ENCODE data around the gene NT5C1A. TPM values are rescaled to one million over a fixed set of nuclear protein-coding genes. Genes with fewer than 3 reads are reported as not detected.

NT5C1A gene
- total and polyA plus RNA-seq, 12 donors, result 0.17 to 7.8 (median 0.97) TPM; not detected in 1

DNA sequence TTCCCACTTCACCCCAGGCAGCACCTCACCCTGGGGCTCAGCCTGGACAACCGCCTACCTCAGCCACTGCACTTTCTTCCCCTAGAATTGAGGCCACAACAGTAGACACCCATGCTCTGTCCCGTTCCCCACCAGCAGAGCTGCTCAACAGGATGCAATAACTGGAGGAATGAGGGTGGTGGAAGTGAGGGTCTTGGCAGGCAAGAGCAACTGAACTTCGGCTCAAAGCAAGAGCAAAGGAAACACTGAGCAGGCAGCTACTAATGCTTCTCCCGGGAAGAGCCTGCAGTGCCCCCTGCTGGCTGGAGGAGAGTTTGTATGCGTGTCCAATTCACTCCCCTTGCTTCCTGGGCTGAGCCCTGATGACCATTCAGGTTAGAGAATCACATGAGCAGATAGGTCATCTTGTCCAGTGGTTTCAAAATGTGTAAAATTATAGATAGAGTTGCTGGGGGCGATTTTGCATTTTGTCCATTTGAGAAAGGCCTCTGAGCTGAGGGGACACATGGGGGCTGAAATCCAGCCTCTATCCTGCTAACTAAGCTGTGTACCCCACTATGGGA lies 13.9 kb downstream of the NT5C1A start:
- WGBS, 4 donors, result 19 to 30% (median 27%) methylated on average over 5 to 6 of the region's 6 CpGs
- no peak overlapping the region for H3K4me3 ChIP-seq
- H3K36me3 ChIP-seq (replicated peaks in 1 of 2), result no peaks in the 10 kb centered on the region
- no peak for TF ChIP-seq POLR2A (IDR thresholded peaks at IDR 0.05)
- TF ChIP-seq, protein P1, sequence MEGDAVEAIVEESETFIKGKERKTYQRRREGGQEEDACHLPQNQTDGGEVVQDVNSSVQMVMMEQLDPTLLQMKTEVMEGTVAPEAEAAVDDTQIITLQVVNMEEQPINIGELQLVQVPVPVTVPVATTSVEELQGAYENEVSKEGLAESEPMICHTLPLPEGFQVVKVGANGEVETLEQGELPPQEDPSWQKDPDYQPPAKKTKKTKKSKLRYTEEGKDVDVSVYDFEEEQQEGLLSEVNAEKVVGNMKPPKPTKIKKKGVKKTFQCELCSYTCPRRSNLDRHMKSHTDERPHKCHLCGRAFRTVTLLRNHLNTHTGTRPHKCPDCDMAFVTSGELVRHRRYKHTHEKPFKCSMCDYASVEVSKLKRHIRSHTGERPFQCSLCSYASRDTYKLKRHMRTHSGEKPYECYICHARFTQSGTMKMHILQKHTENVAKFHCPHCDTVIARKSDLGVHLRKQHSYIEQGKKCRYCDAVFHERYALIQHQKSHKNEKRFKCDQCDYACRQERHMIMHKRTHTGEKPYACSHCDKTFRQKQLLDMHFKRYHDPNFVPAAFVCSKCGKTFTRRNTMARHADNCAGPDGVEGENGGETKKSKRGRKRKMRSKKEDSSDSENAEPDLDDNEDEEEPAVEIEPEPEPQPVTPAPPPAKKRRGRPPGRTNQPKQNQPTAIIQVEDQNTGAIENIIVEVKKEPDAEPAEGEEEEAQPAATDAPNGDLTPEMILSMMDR (IDR thresholded peaks at IDR 0.05), result peak; percentile 46 to 81 (median 70)
- no peaks in the 10 kb centered on the region for H3K27me3 ChIP-seq
- H3K27ac ChIP-seq, result peak overlapping the region in 1 of 5 donors; percentile 17
- H3K9me3 ChIP-seq (replicated peaks in 1 of 3), result no peaks in the 10 kb centered on the region
- peaks cover 0 to 5% of the 10 kb centered on the region in 2 donors for H3K4me1 ChIP-seq (replicated peaks in 1 of 2)
- DNase-seq, result peak; percentile 60 to 81 (median 68)
- intact Hi-C loops (cut with DNase I), result loop anchor here in 1 of 2 donors (5.0 kb wide), 1 partner anchor 51 kb away; no protein-coding TSS in a partner anchor

DNA sequence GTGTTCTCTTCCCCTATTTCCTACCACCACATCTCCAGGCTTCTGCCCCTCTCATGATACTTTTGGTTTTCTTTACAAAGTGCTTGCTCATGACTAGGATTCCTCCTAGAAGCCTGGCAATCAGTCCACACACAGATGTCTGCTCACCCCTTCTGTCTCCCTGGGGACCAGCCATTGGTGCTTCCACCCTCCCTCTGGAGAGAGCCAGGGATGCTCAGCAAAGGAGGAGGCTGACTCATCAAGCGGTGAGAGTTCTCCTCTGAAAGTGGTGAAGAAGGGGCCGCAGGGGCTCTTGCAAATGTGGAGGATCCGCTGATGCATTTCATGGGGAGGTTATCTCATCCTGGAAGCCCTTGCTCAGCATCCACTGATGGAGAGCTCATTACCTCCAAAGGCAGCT lies 14.5 kb downstream of the NT5C1A start:
- H3K4me1 ChIP-seq (replicated peaks in 1 of 2), result peaks cover 0 to 11% of the 10 kb centered on the region in 2 donors
- peak overlapping the region in 1 of 5 donors; percentile 12 for H3K27ac ChIP-seq
- no peak for DNase-seq
- 75 to 94% (median 88%) methylated on average over 2 to 3 of the region's 3 CpGs for WGBS, 4 donors
- intact Hi-C loops (cut with DNase I), result loop anchor here in 1 of 2 donors (5.0 kb wide), 1 partner anchor 50 kb away; no protein-coding TSS in a partner anchor
- H3K4me3 ChIP-seq, result no peak overlapping the region
- no peak for TF ChIP-seq POLR2A (IDR thresholded peaks at IDR 0.05)
- H3K9me3 ChIP-seq (replicated peaks in 1 of 3), result no peaks in the 10 kb centered on the region
- no peaks in the 10 kb centered on the region for H3K27me3 ChIP-seq
- no peaks in the 10 kb centered on the region for H3K36me3 ChIP-seq (replicated peaks in 1 of 2)

DNA sequence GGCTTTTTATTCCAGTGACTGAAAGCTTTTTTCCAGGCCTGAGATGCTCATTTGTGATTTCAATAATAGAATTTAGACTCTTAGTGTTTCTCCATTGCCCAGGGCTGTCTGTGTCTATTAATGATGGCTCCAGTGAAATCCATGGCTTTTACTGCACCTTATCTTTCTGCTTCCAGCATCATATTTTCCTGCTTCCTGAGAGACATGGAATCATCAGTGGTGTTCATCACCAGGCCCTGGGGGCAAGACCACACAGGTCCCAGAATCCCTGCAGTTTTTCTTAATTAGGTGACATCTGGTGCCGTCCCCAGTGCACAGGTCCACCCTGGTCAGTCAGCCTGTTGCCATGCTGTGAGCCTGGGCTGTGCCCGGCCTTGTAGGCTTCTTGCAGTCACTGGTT lies 15.5 kb downstream of the NT5C1A start:
- 67 to 83% (median 79%) methylated on average over 1 to 2 of the region's 2 CpGs for WGBS, 4 donors
- Histone ChIP-seq H3K27me3 (no peaks in the 10 kb centered on the region), H3K36me3 (replicated peaks in 1 of 2) (no peaks in the 10 kb centered on the region), H3K4me1 (replicated peaks in 1 of 2) (peaks cover 0 to 12% of the 10 kb centered on the region in 2 donors), H3K9me3 (replicated peaks in 1 of 3) (no peaks in the 10 kb centered on the region), H3K27ac (no peak overlapping the region), H3K4me3 (no peak overlapping the region)
- TF ChIP-seq, protein P1 (IDR thresholded peaks at IDR 0.05), result no peak
- peak in 1 of 2 donors; percentile 25 for TF ChIP-seq POLR2A (IDR thresholded peaks at IDR 0.05)
- intact Hi-C loops (cut with DNase I), result loop anchor here in 1 of 2 donors (5.0 kb wide), 1 partner anchor 49 kb away; no protein-coding TSS in a partner anchor
- peak in 1 of 7 donors; percentile 90 for DNase-seq

DNA sequence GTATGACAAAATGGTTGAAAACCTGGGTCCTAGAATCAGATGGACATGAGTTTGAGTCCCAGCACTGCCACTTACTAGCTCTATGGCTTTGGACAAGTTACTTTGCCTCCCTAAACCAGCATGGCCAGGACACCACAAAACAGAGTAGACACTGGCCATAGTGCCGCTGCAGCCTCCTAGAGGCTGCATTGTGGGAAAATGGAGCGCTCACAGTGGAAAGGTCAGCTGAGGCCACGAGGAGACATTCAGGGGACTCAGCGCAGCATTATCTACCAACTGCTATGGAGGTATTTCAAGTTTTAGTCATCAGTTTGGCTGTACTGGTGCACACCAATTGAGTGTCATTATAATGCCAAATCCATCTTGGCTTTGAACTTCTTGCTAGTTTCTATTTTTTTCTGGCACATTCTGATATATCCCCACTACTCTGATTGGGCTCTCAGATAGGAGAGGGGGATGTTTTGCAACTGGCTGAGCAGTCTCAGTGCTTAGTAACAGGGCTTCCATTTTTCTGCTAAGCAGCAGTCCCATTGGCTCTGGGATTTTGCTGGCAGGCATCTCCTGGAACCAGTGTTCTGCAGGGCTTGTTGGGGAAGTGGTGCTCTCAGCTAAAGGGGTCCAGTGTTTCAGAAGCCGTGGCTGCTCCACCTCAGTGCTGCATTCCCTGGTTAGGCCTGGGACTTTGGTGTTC lies 16.2 kb downstream of the NT5C1A start:
- Histone ChIP-seq H3K27me3 (no peaks in the 10 kb centered on the region), H3K9me3 (replicated peaks in 1 of 3) (no peaks in the 10 kb centered on the region), H3K4me3 (no peak overlapping the region), H3K4me1 (replicated peaks in 1 of 2) (peaks cover 0 to 12% of the 10 kb centered on the region in 2 donors), H3K27ac (no peak overlapping the region), H3K36me3 (replicated peaks in 1 of 2) (no peaks in the 10 kb centered on the region)
- no peak for DNase-seq
- WGBS, 4 donors, result 71 to 80% (median 78%) methylated on average over 4 to 5 of the region's 5 CpGs
- intact Hi-C loops (cut with DNase I), result loop anchor here in 1 of 2 donors (5.0 kb wide), 1 partner anchor 48 kb away; no protein-coding TSS in a partner anchor
- TF ChIP-seq, protein P1 (IDR thresholded peaks at IDR 0.05), result no peak
- no peak for TF ChIP-seq POLR2A (IDR thresholded peaks at IDR 0.05)
